Endothelial cell of umbilical vein (primary cell): ENCODE data around the gene PTER. TPM values are rescaled to one million over a fixed set of nuclear protein-coding genes. Genes with fewer than 3 reads are reported as not detected.

Experiments
- BruUV-seq: library from RNA; stranded (reverse); fragments of 400-500 nt; replicated peaks from 2 replicates; lab custom pipeline; 2021; lab: Mats Ljungman, UMichigan
- CTCF ChIA-PET: fragments of 300-600, 350-600 bp; sonication (Branson Sonifier 250); formaldehyde crosslinking; loops from one replicate; lab custom pipeline; 2021; ENCODE audit warnings: antibody characterized with exemption, inconsistent platforms; lab: Charles Lee
- POLR2A ChIA-PET: fragments of 300-600, 350-600 bp; sonication (Branson Sonifier 250); formaldehyde crosslinking; loops from one replicate; lab custom pipeline; 2021; ENCODE audit warnings: antibody characterized with exemption, inconsistent platforms; lab: Charles Lee
- DNase-seq: peaks from one replicate; pipeline ENCODE4 v3.0.0-alpha.2; 2011; ENCODE audit warnings: low read depth, low spot score
- FAIRE-seq: peaks from 2 replicates; lab custom pipeline; 2011; peaks lifted over from hg19 to GRCh38; lab: Jason Lieb, UNC
- H2AFZ ChIP-seq: 2 replicates; pipeline ENCODE4 v1.6.0; 2012; ENCODE audit warnings: low read depth, low read length, control low read depth, inconsistent platforms
- H3K27ac ChIP-seq: 2 replicates; pipeline ENCODE4 v1.5.1; 2011; ENCODE audit warnings: low read depth, mild to moderate bottlenecking, control low read depth, low read length, moderate library complexity; ENCODE audit not compliant: insufficient read depth
- H3K27me3 ChIP-seq, 2 experiments: 2 replicates each; pipeline versions ENCODE4 v1.6.0 to v1.6.1; 2011; ENCODE audit warnings: low read length in 2 of 2, mixed read lengths in 1 of 2; ENCODE audit not compliant: control insufficient read depth in 2 of 2, insufficient read depth in 2 of 2
- H3K36me3 ChIP-seq, 2 experiments: 2 replicates in 1 of 2; 3 replicates in 1 of 2; pipeline ENCODE4 v1.5.1; 2011; ENCODE audit warnings: low read length in 2 of 2, mild to moderate bottlenecking in 1 of 2, moderate library complexity in 1 of 2; ENCODE audit not compliant: control insufficient read depth in 2 of 2, insufficient read depth in 2 of 2; ENCODE audit errors: extremely low read depth in 1 of 2
- H3K4me1 ChIP-seq: 3 replicates; pipeline ENCODE4 v1.5.1; 2011; ENCODE audit warnings: mild to moderate bottlenecking, low read length; ENCODE audit not compliant: control insufficient read depth, insufficient read depth; ENCODE audit errors: extremely low read depth
- H3K4me2 ChIP-seq: 2 replicates; pipeline ENCODE4 v1.6.1; 2011; ENCODE audit warnings: low read length, control low read depth, mixed read lengths; ENCODE audit not compliant: insufficient read depth
- H3K4me3 ChIP-seq, 3 experiments: fragments of 200-600 bp in 1 of 3; sonication (generic), shearing (Covaris generic) in 1 of 3; replicated peaks in 1 of 3; 2 replicates each; pipeline ENCODE4 v1.5.1; 2011 to 2016; ENCODE audit warnings: control low read depth in 3 of 3, low read length in 3 of 3, mild to moderate bottlenecking in 2 of 3, inconsistent platforms in 1 of 3, low read depth in 1 of 3, moderate library complexity in 1 of 3; ENCODE audit not compliant: insufficient read depth in 1 of 3
- H3K79me2 ChIP-seq: 2 replicates; pipeline ENCODE4 v1.6.0; 2012; ENCODE audit warnings: low read length, inconsistent platforms; ENCODE audit not compliant: control insufficient read depth, insufficient read depth
- H3K9ac ChIP-seq: replicated peaks from 2 replicates; pipeline ENCODE3; 2011; ENCODE audit warnings: low read length, control low read depth; ENCODE audit not compliant: insufficient read depth; ENCODE audit errors: extremely low read depth
- H3K9me1 ChIP-seq: replicated peaks from 3 replicates; pipeline ENCODE4 v1.6.0; 2011; ENCODE audit warnings: mild to moderate bottlenecking, low read length; ENCODE audit not compliant: control insufficient read depth, insufficient read depth; ENCODE audit errors: extremely low read depth
- H3K9me3 ChIP-seq: replicated peaks from 2 replicates; pipeline ENCODE4 v1.5.1; 2012; ENCODE audit warnings: low read length, inconsistent platforms; ENCODE audit not compliant: control insufficient read depth, insufficient read depth
- H4K20me1 ChIP-seq: replicated peaks from 2 replicates; pipeline ENCODE3; 2011; ENCODE audit warnings: mild to moderate bottlenecking, low read length; ENCODE audit not compliant: control insufficient read depth, insufficient read depth; ENCODE audit errors: extremely low read depth
- CTCF ChIP-seq, 2 donors: IDR thresholded peaks; 1 replicate in 1 of 2; 2 replicates in 1 of 2; pipeline ENCODE4 v1.5.1; 2011; ENCODE audit warnings: low read length in 2 of 2, mild to moderate bottlenecking in 2 of 2, moderate library complexity in 2 of 2, control low read depth in 1 of 2, inconsistent platforms in 1 of 2, low read depth in 1 of 2; ENCODE audit not compliant: insufficient read depth in 1 of 2; ENCODE audit errors: extremely low read depth in 1 of 2
- EZH2 ChIP-seq: IDR thresholded peaks from 2 replicates; pipeline ENCODE4 v1.6.1; 2012; ENCODE audit warnings: borderline replicate concordance, low read depth, mild to moderate bottlenecking, moderate library complexity, low read length, inconsistent platforms; ENCODE audit not compliant: severe bottlenecking
- FOS ChIP-seq: IDR thresholded peaks from 2 replicates; pipeline ENCODE4 v1.6.1; 2011; ENCODE audit warnings: mild to moderate bottlenecking, low read length, moderate library complexity, borderline replicate concordance; ENCODE audit not compliant: insufficient read depth
- GATA2 ChIP-seq: IDR thresholded peaks from 2 replicates; pipeline ENCODE4 v1.7.0; 2011; ENCODE audit warnings: low read depth, mild to moderate bottlenecking, moderate library complexity, mixed read lengths, low read length; ENCODE audit not compliant: insufficient read length, insufficient read depth
- JUN ChIP-seq: IDR thresholded peaks from 2 replicates; pipeline ENCODE4 v1.6.1; 2011; ENCODE audit warnings: borderline replicate concordance, low read depth; ENCODE audit not compliant: insufficient read length, insufficient read depth
- MAX ChIP-seq: IDR thresholded peaks from 2 replicates; pipeline ENCODE4 v1.6.1; 2011; ENCODE audit not compliant: insufficient read depth, insufficient read length
- MYC ChIP-seq: IDR thresholded peaks from one replicate; pipeline ENCODE4 v1.6.1; 2011; ENCODE audit warnings: mild to moderate bottlenecking, low read depth, low read length
- POLR2A ChIP-seq: IDR thresholded peaks from 2 replicates; pipeline ENCODE4 v1.6.1; 2012; ENCODE audit warnings: low read depth, mild to moderate bottlenecking, control low read depth, low read length
- POLR2AphosphoS5 ChIP-seq: IDR thresholded peaks from 2 replicates; pipeline ENCODE4 v1.6.1; 2012; ENCODE audit warnings: low read depth, mild to moderate bottlenecking, control low read depth, low read length, moderate library complexity; ENCODE audit not compliant: insufficient read depth
- dilution Hi-C: fragments of 300-500 bp; cut with MboI; formaldehyde crosslinking; loops from one replicate; pipeline ENCODE4 v1.15.0; 2019; ENCODE audit warnings: low sequenced_read_pairs; ENCODE audit not compliant: extremely low pct_ligation_motif_present
- intact Hi-C: fragments of 100-400 bp; cut with micrococcal nuclease; formaldehyde crosslinking; loops from one replicate; pipeline ENCODE4 v1.10.0; 2022
- polyA plus RNA-seq, 4 experiments: library from polyadenylated mRNA; depleted of rRNA in 3 of 4; stranded (reverse) in 3 of 4; unstranded in 1 of 4; fragments of >200 nt; gene quantifications; 2 replicates each; pipeline versions ENCODE4 v1.2.1 to v1.2.3, GENCODE V29; 2011 to 2012; ENCODE audit warnings: missing spikeins in 1 of 4
- total RNA-seq: library from RNA; stranded (reverse); gene quantifications from 2 replicates; pipeline ENCODE4 v1.2.3, GENCODE V29; 2021

PTER gene
- total and polyA plus RNA-seq, 2 donors (not counting 3 experiments of a cell fraction or from before 2014, with no cell fraction given): 1.6 to 4.6 TPM

GRCh38 chr10:16425449-16425848, 11.4 kb upstream of the PTER start:
- no peak for FAIRE-seq
- no peak overlapping the region for H3K9ac ChIP-seq
- no peaks in the 10 kb centered on the region for H3K27me3 ChIP-seq
- ChIA-PET CTCF (no interaction called here), POLR2A (no interaction called here)
- DNase-seq: no peak
- H3K27ac ChIP-seq: no peak overlapping the region
- H4K20me1 ChIP-seq: no peaks in the 10 kb centered on the region
- no peak overlapping the region for H3K4me2 ChIP-seq
- H3K4me1 ChIP-seq: no peaks in the 10 kb centered on the region
- H3K36me3 ChIP-seq: no peaks in the 10 kb centered on the region
- no TSS peak for BruUV-seq
- no peaks in the 10 kb centered on the region for H3K9me3 ChIP-seq
- H2AFZ ChIP-seq: no peak overlapping the region
- TF ChIP-seq EZH2 (no peak), FOS (no peak), POLR2AphosphoS5 (no peak), GATA2 (no peak)
- no peaks in the 10 kb centered on the region for H3K9me1 ChIP-seq
- H3K79me2 ChIP-seq: no peaks in the 10 kb centered on the region
- intact Hi-C loops (no loop called here), dilution Hi-C loops (no loop called here)
- H3K4me3 ChIP-seq: no peak overlapping the region

GRCh38 chr10:16429539-16429938, 7.3 kb upstream of the PTER start:
- Histone ChIP-seq H3K9me3 (no peaks in the 10 kb centered on the region), H3K4me2 (no peak overlapping the region), H3K27ac (no peak overlapping the region), H3K4me1 (no peaks in the 10 kb centered on the region), H3K9ac (no peak overlapping the region), H3K9me1 (no peaks in the 10 kb centered on the region), H3K4me3 (no peak overlapping the region), H3K36me3 (no peaks in the 10 kb centered on the region), H3K27me3 (no peaks in the 10 kb centered on the region), H3K79me2 (no peaks in the 10 kb centered on the region), H2AFZ (no peak overlapping the region), H4K20me1 (no peaks in the 10 kb centered on the region)
- no peak for TF ChIP-seq GATA2
- TF ChIP-seq POLR2A: no peak
- TF ChIP-seq MAX: no peak
- TF ChIP-seq JUN: no peak
- no peak for TF ChIP-seq EZH2
- no peak for TF ChIP-seq FOS
- TF ChIP-seq POLR2AphosphoS5: no peak
- TF ChIP-seq CTCF (IDR thresholded peaks at IDR 0.05; ENCODE audit: extremely low read depth in 1 of 2, insufficient read depth in 1 of 2, low read depth in 1 of 2, low read length in 2 of 2): no peak
- no peak for TF ChIP-seq MYC
- BruUV-seq: no TSS peak
- intact Hi-C loops (no loop called here), dilution Hi-C loops (no loop called here)
- DNase-seq (no peak), FAIRE-seq (no peak)
- ChIA-PET POLR2A (no interaction called here), CTCF (interaction anchor here (0.7 to 1.7 kb wide), 2 partner anchors 290 to 527 kb away, joined by 3 to 5 read pairs; no protein-coding TSS in a partner anchor)
